ENCODE data around the gene CYP26A1. TPM values are rescaled to one million over a fixed set of nuclear protein-coding genes. Genes with fewer than 3 reads are reported as not detected.

Gene CYP26A1
- total and polyA plus RNA-seq, 2 donors, result 1.2 to 7.8 TPM

- Histone ChIP-seq H3K4me1 (ENCODE audit: control insufficient read depth in 2 of 2, insufficient read depth in 2 of 2, low read length in 2 of 2) (peaks cover 9 to 14% of the 10 kb centered on the region in 2 donors), H3K27ac (ENCODE audit: low read depth in 1 of 2, low read length in 1 of 2) (no peak overlapping the region), H3K36me3 (ENCODE audit: control insufficient read depth in 2 of 2, insufficient read depth in 2 of 2, low read length in 1 of 2) (no peaks in the 10 kb centered on the region), H3K9me3 (ENCODE audit: control insufficient read depth in 2 of 2, insufficient read depth in 1 of 2, low read length in 1 of 2) (peaks cover 0 to 1% of the 10 kb centered on the region in 2 donors), H3K27me3 (ENCODE audit: control insufficient read depth in 2 of 2, insufficient read depth in 1 of 2, low read length in 1 of 2) (peaks cover 87 to 89% of the 10 kb centered on the region in 2 donors), H3K4me3 (ENCODE audit: low read length in 2 of 2) (no peak overlapping the region)
- WGBS, result 20% methylated on average over 43 of the region's 43 CpGs
- no peak for DNase-seq (ENCODE audit: low read depth in 6 of 9, low spot score in 9 of 9)
Observed at GRCh38 chr10:93063144-93063976, 10.3 kb upstream of the CYP26A1 start.

- Histone ChIP-seq H3K4me3 (ENCODE audit: low read length in 2 of 2) (no peak overlapping the region), H3K27ac (ENCODE audit: low read depth in 1 of 2, low read length in 1 of 2) (no peak overlapping the region), H3K27me3 (ENCODE audit: control insufficient read depth in 2 of 2, insufficient read depth in 1 of 2, low read length in 1 of 2) (peaks cover 95 to 97% of the 10 kb centered on the region in 2 donors), H3K9me3 (ENCODE audit: control insufficient read depth in 2 of 2, insufficient read depth in 1 of 2, low read length in 1 of 2) (peaks cover 0 to 1% of the 10 kb centered on the region in 2 donors), H3K36me3 (ENCODE audit: control insufficient read depth in 2 of 2, insufficient read depth in 2 of 2, low read length in 1 of 2) (no peaks in the 10 kb centered on the region), H3K4me1 (ENCODE audit: control insufficient read depth in 2 of 2, insufficient read depth in 2 of 2, low read length in 2 of 2) (peaks cover 9 to 14% of the 10 kb centered on the region in 2 donors)
- DNase-seq (ENCODE audit: low read depth in 6 of 9, low spot score in 9 of 9), result no peak
- WGBS, result 83% methylated on average over 9 of the region's 9 CpGs
Observed at GRCh38 chr10:93063977-93064660, 9.6 kb upstream of the CYP26A1 start.

DNA sequence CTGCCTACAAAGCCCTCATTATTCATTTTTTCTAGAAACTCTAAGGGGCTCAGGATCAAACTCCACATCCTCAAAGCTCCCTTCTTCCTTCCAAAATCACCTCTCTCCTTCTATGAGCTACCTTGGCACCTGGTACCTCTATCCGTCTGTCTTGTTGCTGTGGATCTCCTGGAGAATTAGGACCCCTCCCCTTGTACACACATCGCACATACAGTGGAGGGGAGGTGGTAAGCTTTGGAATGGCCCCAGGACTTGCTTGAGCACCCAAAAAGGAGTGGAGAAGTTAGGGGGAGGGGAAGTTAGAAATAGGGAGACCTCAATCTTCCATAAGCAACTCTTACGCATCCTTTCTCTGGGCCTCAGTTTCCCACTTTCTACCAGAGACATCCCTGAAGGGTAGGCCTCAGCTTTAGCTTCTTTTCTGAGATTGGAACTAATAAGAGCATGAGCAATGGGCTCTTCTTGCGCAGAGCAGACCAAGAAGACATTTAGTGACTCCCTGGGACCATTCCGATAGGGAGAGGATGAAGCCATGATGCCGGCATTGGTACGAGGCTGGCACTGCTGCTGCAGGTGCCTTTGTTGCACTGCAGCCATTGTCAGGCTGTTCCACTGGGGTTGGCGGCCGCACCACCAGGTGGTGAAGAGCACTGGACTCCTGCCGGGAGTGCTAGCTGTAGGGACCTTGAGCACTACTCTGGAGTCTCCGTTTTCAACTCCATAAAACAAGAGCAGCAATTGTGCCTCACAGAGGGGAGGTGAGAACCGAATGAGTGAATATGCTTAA lies 8.6 kb upstream of the CYP26A1 start:
- H3K27ac ChIP-seq (ENCODE audit: low read depth in 1 of 2, low read length in 1 of 2), result no peak overlapping the region
- no peak for DNase-seq (ENCODE audit: low read depth in 6 of 9, low spot score in 9 of 9)
- no peak overlapping the region for H3K4me3 ChIP-seq (ENCODE audit: low read length in 2 of 2)
- WGBS, result 79% methylated on average over 12 of the region's 12 CpGs
- H3K9me3 ChIP-seq (ENCODE audit: control insufficient read depth in 2 of 2, insufficient read depth in 1 of 2, low read length in 1 of 2), result peaks cover 0 to 1% of the 10 kb centered on the region in 2 donors
- no peaks in the 10 kb centered on the region for H3K36me3 ChIP-seq (ENCODE audit: control insufficient read depth in 2 of 2, insufficient read depth in 2 of 2, low read length in 1 of 2)
- H3K27me3 ChIP-seq (ENCODE audit: control insufficient read depth in 2 of 2, insufficient read depth in 1 of 2, low read length in 1 of 2), result peaks cover 99 to 100% of the 10 kb centered on the region in 2 donors
- peaks cover 9 to 14% of the 10 kb centered on the region in 2 donors for H3K4me1 ChIP-seq (ENCODE audit: control insufficient read depth in 2 of 2, insufficient read depth in 2 of 2, low read length in 2 of 2)

DNA sequence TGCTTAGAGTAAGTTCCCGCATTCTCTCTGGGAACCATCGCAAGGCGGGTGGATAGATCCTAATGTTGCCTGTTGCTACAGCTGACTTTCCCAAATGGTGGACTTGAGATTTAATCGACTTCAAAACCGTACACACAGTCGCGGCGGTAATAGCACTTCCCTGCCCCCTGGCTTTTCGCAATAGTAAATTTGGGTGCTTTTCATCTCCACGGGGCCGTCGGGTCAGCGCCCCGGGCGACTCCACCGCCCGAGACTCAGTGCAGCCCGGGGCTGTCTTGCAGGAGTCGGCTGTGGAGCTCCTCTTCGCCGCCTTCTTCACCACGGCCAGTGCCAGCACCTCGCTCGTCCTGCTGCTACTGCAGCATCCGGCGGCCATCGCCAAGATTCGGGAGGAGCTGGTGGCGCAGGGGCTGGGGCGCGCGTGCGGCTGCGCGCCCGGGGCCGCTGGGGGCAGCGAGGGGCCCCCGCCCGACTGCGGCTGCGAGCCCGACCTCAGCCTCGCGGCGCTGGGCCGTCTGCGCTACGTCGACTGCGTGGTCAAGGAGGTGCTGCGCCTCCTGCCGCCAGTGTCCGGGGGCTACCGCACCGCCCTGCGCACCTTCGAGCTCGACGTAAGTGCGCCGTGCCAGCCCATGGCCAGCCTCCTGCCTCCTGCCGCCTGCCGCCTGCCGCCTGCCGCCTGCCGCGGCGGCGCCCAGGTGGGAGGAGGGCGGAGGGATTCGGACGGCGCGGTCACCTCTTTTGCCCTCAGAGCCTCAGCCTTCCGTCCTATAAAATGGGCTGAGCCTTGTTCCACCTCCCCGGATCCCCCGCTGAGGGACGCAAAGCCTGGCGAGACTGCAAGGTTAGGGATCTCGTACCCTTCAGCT lies 7.8 kb upstream of the CYP26A1 start:
- H3K4me3 ChIP-seq (ENCODE audit: low read length in 2 of 2), result no peak overlapping the region
- DNase-seq (ENCODE audit: low read depth in 6 of 9, low spot score in 9 of 9), result no peak

GRCh38 chr10:93066544-93066913 lies 7.2 kb upstream of the CYP26A1 start:
- no peaks in the 10 kb centered on the region for H3K36me3 ChIP-seq (ENCODE audit: control insufficient read depth in 2 of 2, insufficient read depth in 2 of 2, low read length in 1 of 2)
- WGBS, result 22% methylated on average over 11 of the region's 11 CpGs
- no peak for DNase-seq (ENCODE audit: low read depth in 6 of 9, low spot score in 9 of 9)
- peaks cover 0 to 1% of the 10 kb centered on the region in 2 donors for H3K9me3 ChIP-seq (ENCODE audit: control insufficient read depth in 2 of 2, insufficient read depth in 1 of 2, low read length in 1 of 2)
- no peak overlapping the region for H3K27ac ChIP-seq (ENCODE audit: low read depth in 1 of 2, low read length in 1 of 2)
- peaks cover 9 to 11% of the 10 kb centered on the region in 2 donors for H3K4me1 ChIP-seq (ENCODE audit: control insufficient read depth in 2 of 2, insufficient read depth in 2 of 2, low read length in 2 of 2)
- peaks cover 98 to 100% of the 10 kb centered on the region in 2 donors for H3K27me3 ChIP-seq (ENCODE audit: control insufficient read depth in 2 of 2, insufficient read depth in 1 of 2, low read length in 1 of 2)
- no peak overlapping the region for H3K4me3 ChIP-seq (ENCODE audit: low read length in 2 of 2)

More for the DNA sequence above, 7.8 kb upstream of the CYP26A1 start:
- Histone ChIP-seq H3K27me3 (ENCODE audit: control insufficient read depth in 2 of 2, insufficient read depth in 1 of 2, low read length in 1 of 2) (peaks cover 99 to 100% of the 10 kb centered on the region in 2 donors), H3K27ac (ENCODE audit: low read depth in 1 of 2, low read length in 1 of 2) (no peak overlapping the region), H3K36me3 (ENCODE audit: control insufficient read depth in 2 of 2, insufficient read depth in 2 of 2, low read length in 1 of 2) (no peaks in the 10 kb centered on the region), H3K4me1 (ENCODE audit: control insufficient read depth in 2 of 2, insufficient read depth in 2 of 2, low read length in 2 of 2) (peaks cover 9 to 11% of the 10 kb centered on the region in 2 donors), H3K9me3 (ENCODE audit: control insufficient read depth in 2 of 2, insufficient read depth in 1 of 2, low read length in 1 of 2) (peaks cover 0 to 1% of the 10 kb centered on the region in 2 donors)
- 6% methylated on average over 81 of the region's 81 CpGs for WGBS

DNA sequence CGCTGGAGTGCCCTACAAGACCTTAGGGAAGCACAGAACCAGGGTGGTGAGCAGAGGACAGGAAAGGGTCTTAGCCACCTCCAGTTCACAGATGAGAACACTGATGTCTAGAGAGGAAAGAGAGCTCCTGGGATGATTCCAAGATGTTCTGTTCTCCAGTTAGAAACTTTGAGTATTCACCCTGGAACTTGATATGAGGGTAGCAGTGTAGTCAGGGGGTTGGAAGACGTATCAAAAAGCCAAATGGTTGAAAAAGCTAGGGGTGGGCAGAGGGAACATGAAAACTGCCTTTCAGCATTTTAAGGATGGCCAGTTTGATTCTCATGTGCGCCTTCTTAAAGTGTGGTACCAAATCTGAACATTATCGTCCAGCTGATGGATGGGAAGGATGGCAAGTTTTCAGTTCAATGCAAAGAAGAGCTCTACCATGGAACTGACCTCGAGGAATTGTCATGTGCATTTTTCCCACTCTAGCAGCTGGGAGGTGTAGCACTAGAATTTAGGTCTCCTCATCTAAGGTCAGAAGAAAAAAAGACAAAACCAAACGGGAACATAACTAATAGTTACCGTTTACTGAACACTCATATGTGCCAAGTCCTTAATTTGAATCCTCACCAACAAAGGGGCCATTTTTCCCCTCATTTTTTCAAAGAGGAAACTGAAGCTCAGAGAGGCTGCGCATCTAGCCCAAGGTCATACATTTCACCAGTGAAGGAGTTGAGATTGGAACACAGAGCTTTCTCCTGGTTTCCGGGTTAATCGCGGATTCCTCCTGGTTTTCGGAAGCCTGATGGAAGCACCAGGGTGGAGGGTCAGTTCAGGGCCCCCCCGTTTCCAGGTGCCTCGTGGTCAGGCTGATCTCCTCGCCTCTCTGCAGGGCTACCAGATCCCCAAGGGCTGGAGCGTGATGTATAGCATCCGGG lies 6.0 kb upstream of the CYP26A1 start:
- H3K4me3 ChIP-seq (ENCODE audit: low read length in 2 of 2), result no peak overlapping the region
- no peak for DNase-seq (ENCODE audit: low read depth in 6 of 9, low spot score in 9 of 9)
- H3K36me3 ChIP-seq (ENCODE audit: control insufficient read depth in 2 of 2, insufficient read depth in 2 of 2, low read length in 1 of 2), result no peaks in the 10 kb centered on the region
- H3K27me3 ChIP-seq (ENCODE audit: control insufficient read depth in 2 of 2, insufficient read depth in 1 of 2, low read length in 1 of 2), result peaks cover 98 to 100% of the 10 kb centered on the region in 2 donors
- no peak overlapping the region for H3K27ac ChIP-seq (ENCODE audit: low read depth in 1 of 2, low read length in 1 of 2)
- 12% methylated on average over 17 of the region's 17 CpGs for WGBS
- peaks cover 2 to 5% of the 10 kb centered on the region in 2 donors for H3K4me1 ChIP-seq (ENCODE audit: control insufficient read depth in 2 of 2, insufficient read depth in 2 of 2, low read length in 2 of 2)
- H3K9me3 ChIP-seq (ENCODE audit: control insufficient read depth in 2 of 2, insufficient read depth in 1 of 2, low read length in 1 of 2), result peaks cover 0 to 1% of the 10 kb centered on the region in 2 donors

DNA sequence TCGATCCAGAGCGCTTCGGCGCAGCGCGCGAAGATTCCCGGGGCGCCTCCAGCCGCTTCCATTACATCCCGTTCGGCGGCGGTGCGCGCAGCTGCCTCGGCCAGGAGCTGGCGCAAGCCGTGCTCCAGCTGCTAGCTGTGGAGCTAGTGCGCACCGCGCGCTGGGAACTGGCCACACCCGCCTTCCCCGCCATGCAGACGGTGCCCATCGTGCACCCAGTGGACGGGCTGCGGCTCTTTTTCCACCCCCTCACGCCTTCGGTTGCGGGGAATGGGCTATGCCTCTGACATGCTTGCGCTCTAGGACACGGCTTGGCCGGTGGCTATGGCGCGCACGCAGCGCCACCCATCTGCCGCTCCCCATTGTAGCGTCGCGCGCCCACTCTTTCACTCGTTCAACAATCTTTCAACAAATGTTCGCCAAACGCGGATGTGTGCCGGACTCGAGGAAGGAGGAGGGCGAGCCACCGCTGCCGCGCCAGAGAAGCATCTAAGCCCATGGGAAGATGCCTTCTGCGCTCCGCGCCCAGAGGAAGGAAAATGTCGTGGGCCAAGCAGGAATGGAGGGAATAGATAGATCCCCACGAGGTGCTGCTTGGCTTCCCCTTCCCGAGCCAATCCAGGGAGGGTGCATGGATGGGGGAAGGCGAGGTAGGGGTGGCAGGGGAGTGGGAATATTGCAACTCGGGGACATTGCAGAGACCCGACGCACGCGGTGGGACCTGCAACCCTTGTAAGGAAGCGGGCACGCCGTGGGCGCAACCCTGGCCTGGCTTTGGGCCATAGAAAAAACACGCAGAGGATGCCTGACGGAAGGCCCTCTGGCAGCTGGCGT lies 5.1 kb upstream of the CYP26A1 start:
- no peaks in the 10 kb centered on the region for H3K36me3 ChIP-seq (ENCODE audit: control insufficient read depth in 2 of 2, insufficient read depth in 2 of 2, low read length in 1 of 2)
- no peak overlapping the region for H3K27ac ChIP-seq (ENCODE audit: low read depth in 1 of 2, low read length in 1 of 2)
- DNase-seq (ENCODE audit: low read depth in 6 of 9, low spot score in 9 of 9), result no peak
- H3K27me3 ChIP-seq (ENCODE audit: control insufficient read depth in 2 of 2, insufficient read depth in 1 of 2, low read length in 1 of 2), result peaks cover 98 to 100% of the 10 kb centered on the region in 2 donors
- 3% methylated on average over 73 of the region's 73 CpGs for WGBS
- peaks cover 0 to 8% of the 10 kb centered on the region in 2 donors for H3K4me1 ChIP-seq (ENCODE audit: control insufficient read depth in 2 of 2, insufficient read depth in 2 of 2, low read length in 2 of 2)
- no peak overlapping the region for H3K4me3 ChIP-seq (ENCODE audit: low read length in 2 of 2)
- H3K9me3 ChIP-seq (ENCODE audit: control insufficient read depth in 2 of 2, insufficient read depth in 1 of 2, low read length in 1 of 2), result no peaks in the 10 kb centered on the region
